Right lobe of liver (tissue), 6 donors: ENCODE measurements around the gene WNT5B. TPM values are rescaled to one million over a fixed set of nuclear protein-coding genes. Genes with fewer than 3 reads are reported as not detected.

Experiments
- ATAC-seq, 4 donors: fragments of 200-7000 bp; cut with Tn5 transposase; one replicate each; pipeline ENCODE4 v1.9.1; 2020; ENCODE audit warnings: mild to moderate bottlenecking in 4 of 4, moderate library complexity in 4 of 4
- DNase-seq, 3 donors: peaks; one replicate each; pipeline ENCODE4 v3.0.0-alpha.2; 2020
- H3K27ac ChIP-seq, 3 donors: fragments of 200-600 bp; one replicate each; pipeline ENCODE4 v1.8.0; 2022
- H3K27me3 ChIP-seq, 2 donors: fragments of 200-600 bp; one replicate each; pipeline ENCODE4 v1.8.0; 2022
- H3K36me3 ChIP-seq, 4 donors: fragments of 200-600 bp; sonication (generic) in 1 of 4; one replicate each; pipeline versions ENCODE4 v1.5.1 to v1.8.0; 2017 to 2022; ENCODE audit warnings: control low read depth in 1 of 4
- H3K4me1 ChIP-seq, 4 donors: fragments of 200-600 bp; sonication (generic) in 1 of 4; one replicate each; pipeline versions ENCODE4 v1.5.1 to v1.8.0; 2017 to 2022; ENCODE audit warnings: control low read depth in 1 of 4
- H3K4me3 ChIP-seq, 3 donors: fragments of 200-600 bp; one replicate each; pipeline ENCODE4 v1.8.0; 2022
- H3K9me3 ChIP-seq, 4 donors: fragments of 200-600 bp; sonication (generic) in 1 of 4; one replicate each; pipeline versions ENCODE4 v1.5.1 to v1.8.0; 2017 to 2022; ENCODE audit warnings: control low read depth in 1 of 4
- POLR2A ChIP-seq: fragments of 450-650 bp; IDR thresholded peaks from one replicate; pipeline ENCODE4 v1.6.1; 2017; ENCODE audit warnings: antibody characterized with exemption, mild to moderate bottlenecking
- WGBS: methylation state at CpG from one replicate; pipeline ENCODE4 v1.1.6; 2018; ENCODE audit warnings: low coverage, low lambda C conversion rate; ENCODE audit not compliant: insufficient coverage; ENCODE audit errors: missing lambda C conversion rate; 5-methylcytosine and 5-hydroxymethylcytosine counted together
- intact Hi-C, 2 donors: fragments of 100-400 bp; cut with DNase I; formaldehyde crosslinking; loops; one replicate each; pipeline versions ENCODE4 v1.11.2 to v1.14.1; 2022
- total RNA-seq, 6 experiments: library from RNA; depleted of rRNA in 2 of 6; stranded (reverse); fragments of >200 nt in 2 of 6; fragmentation: NEBNext Ultra II Directional in 3 of 6; extraction: Animal tissue kit (Norgen Biotek cat#: 25700) in 3 of 6; gene quantifications; one replicate each; pipeline versions ENCODE4 v1.1.0 to v1.2.4, GENCODE V29; 2016 to 2023
- TF ChIP-seq, protein P1 (sequence below), 4 donors: fragments of 200-600 bp in 3 of 4; fragments of 450-650 bp in 1 of 4; IDR thresholded peaks; one replicate each; pipeline versions ENCODE4 v1.5.1 to v1.8.0; 2016 to 2022; ENCODE audit warnings: antibody characterized with exemption in 4 of 4, mild to moderate bottlenecking in 2 of 4
- donor health status: DM: no; HTN: yes; CAD: no.
- donor health status: DM: no; HTN: no; CAD: no.
- donor health status: DM: no; HTN: no; CAD: no.
- donor health status: DM: no; HTN: yes; CAD: no.
- donor health status: DM: no; HTN: yes; CAD: no.

WNT5B gene
- total RNA-seq, 6 experiments from 2014 or later = 0.43 to 8.1 (median 1.5) TPM

DNA sequence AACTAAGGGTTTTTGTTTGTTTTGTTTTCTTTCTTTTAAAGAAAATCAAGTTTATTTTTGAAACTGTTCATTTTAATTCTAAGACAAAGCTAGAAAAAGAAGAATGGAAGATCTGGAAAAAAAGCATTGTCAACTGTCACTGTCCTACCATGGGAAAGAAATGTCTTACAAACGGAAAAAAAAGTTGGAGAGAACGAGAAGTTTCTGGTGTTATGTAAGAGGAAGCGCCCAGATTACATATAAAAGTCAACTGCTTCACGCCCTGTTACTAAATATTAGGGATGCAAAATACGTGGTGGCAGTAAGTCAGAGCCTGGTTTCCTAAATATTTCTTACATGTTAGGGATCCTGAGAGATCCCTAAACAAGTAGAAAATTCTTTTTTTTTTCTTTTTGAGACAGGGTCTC lies 20.3 kb upstream of the WNT5B start:
- intact Hi-C loops = no loop called here
- ATAC-seq (peak in 1 of 4 donors; percentile 4), DNase-seq (no peak)
- H3K27me3 ChIP-seq = no peaks in the 10 kb centered on the region
- H3K36me3 ChIP-seq = no peaks in the 10 kb centered on the region
- 6% methylated on average over 5 of the region's 5 CpGs for WGBS
- TF ChIP-seq POLR2A = no peak
- TF ChIP-seq, protein P1, sequence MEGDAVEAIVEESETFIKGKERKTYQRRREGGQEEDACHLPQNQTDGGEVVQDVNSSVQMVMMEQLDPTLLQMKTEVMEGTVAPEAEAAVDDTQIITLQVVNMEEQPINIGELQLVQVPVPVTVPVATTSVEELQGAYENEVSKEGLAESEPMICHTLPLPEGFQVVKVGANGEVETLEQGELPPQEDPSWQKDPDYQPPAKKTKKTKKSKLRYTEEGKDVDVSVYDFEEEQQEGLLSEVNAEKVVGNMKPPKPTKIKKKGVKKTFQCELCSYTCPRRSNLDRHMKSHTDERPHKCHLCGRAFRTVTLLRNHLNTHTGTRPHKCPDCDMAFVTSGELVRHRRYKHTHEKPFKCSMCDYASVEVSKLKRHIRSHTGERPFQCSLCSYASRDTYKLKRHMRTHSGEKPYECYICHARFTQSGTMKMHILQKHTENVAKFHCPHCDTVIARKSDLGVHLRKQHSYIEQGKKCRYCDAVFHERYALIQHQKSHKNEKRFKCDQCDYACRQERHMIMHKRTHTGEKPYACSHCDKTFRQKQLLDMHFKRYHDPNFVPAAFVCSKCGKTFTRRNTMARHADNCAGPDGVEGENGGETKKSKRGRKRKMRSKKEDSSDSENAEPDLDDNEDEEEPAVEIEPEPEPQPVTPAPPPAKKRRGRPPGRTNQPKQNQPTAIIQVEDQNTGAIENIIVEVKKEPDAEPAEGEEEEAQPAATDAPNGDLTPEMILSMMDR (IDR thresholded peaks at IDR 0.05) = no peak
- peaks cover 0 to 61% (median 4%) of the 10 kb centered on the region in 4 donors for H3K4me1 ChIP-seq
- peak overlapping the region in 2 of 3 donors; percentile 34 to 75 for H3K27ac ChIP-seq
- H3K4me3 ChIP-seq = no peak overlapping the region
- H3K9me3 ChIP-seq = no peaks in the 10 kb centered on the region

DNA sequence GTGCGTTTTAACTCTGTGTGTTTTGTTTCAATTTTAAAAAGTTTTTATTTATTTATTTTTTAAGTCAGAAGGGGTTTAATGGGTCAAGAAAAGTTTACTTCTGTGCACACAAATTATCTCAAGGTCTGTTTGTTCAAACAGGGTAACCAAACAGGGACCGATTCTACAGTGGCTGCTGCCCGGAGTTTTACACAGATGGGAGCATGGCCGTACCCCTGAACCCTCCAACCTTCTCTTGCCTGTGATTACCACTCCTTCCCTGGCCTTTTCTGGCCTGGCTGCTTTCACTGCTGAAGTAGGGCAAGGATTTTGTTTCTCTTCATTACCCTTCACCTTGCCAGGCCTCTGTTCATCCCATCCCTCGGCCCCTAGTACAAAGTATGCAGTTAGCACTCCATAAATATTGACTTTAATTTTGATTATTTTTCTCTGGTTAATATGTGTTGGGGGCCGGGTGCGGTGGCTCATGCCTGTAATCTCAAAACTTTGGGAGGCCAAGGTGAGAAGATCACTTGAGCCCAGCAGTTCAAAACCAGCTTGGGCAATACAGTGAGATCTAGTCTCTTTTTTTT lies 18.9 kb upstream of the WNT5B start:
- Histone ChIP-seq H3K4me3 (no peak overlapping the region), H3K4me1 (peaks cover 0 to 61% (median 4%) of the 10 kb centered on the region in 4 donors), H3K27ac (peak overlapping the region in 1 of 3 donors; percentile 75), H3K27me3 (no peaks in the 10 kb centered on the region), H3K9me3 (no peaks in the 10 kb centered on the region), H3K36me3 (no peaks in the 10 kb centered on the region)
- ATAC-seq (peak in 3 of 4 donors; percentile 2 to 38 (median 12)), DNase-seq (no peak)
- WGBS = 30% methylated on average over 7 of the region's 7 CpGs
- intact Hi-C loops = no loop called here
- TF ChIP-seq, protein P1 (IDR thresholded peaks at IDR 0.05) = no peak
- no peak for TF ChIP-seq POLR2A

DNA sequence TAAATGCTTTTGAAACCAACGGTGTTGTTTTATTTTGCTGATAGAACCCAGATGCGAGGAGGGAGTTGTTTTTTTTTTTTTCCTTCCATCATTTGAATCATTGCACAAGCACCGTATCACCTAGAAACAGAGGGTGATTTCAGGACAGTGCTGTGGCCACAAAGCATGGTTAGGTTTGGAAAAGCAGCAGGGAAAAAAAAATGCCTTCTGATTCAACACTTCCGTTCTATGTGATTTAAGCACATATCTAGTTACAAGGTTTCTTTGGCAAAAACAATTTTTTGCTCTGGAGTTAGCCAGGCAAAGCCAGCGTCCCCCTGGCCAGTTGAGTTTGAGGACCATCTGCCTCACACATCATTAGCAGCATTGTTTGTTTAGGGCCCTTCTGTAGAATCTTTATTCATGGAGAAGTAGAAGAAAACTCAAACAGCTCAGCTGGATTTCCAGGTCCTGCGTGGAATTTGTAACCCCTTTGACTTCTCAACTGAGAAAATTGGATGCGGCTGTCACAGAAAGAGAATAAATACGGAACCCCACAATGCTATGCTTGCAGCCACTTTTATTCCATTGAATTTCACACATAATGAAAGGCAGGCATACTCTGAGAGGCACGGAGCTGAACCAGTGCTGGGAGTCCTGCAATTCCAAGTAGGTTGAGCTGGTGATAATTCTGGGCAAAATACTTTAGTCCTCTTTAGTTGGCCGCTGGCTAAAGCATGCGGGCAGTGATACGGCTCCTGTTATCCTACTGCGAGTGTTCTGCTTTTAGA lies 17.0 kb upstream of the WNT5B start:
- peaks cover 0 to 51% (median 0%) of the 10 kb centered on the region in 4 donors for H3K4me1 ChIP-seq
- intact Hi-C loops = no loop called here
- no peaks in the 10 kb centered on the region for H3K9me3 ChIP-seq
- TF ChIP-seq, protein P1 (IDR thresholded peaks at IDR 0.05) = no peak
- TF ChIP-seq POLR2A = no peak
- WGBS = 59% methylated on average over 13 of the region's 13 CpGs
- ATAC-seq = peak in 2 of 4 donors; percentile 10 to 35
- H3K36me3 ChIP-seq = no peaks in the 10 kb centered on the region
- H3K4me3 ChIP-seq = no peak overlapping the region
- H3K27me3 ChIP-seq = no peaks in the 10 kb centered on the region
- H3K27ac ChIP-seq = peak overlapping the region in 1 of 3 donors; percentile 11
- no peak for DNase-seq

DNA sequence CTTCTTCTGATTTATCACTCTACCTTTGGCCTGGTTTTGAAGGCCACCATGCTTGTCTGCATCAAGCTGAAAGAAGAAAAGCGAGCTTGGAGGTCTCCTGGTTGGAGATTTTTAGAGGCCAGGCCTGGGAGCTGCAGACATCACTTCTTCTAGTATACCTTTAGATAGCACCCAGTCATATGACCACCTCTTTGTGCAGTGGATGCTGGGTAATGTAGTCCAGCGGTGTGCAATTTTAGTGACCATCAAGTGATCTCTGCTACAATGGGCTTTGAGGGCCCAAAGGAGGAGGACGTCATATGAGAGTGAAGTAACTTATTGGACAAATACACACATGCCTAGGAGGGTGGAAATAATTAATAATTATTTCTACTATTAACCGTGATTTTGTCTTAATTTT lies 15.2 kb upstream of the WNT5B start:
- Histone ChIP-seq H3K9me3 (no peaks in the 10 kb centered on the region), H3K27ac (no peak overlapping the region), H3K36me3 (no peaks in the 10 kb centered on the region), H3K4me3 (no peak overlapping the region), H3K4me1 (peaks cover 0 to 33% (median 0%) of the 10 kb centered on the region in 4 donors), H3K27me3 (no peaks in the 10 kb centered on the region)
- no peak for DNase-seq
- TF ChIP-seq, protein P1 (IDR thresholded peaks at IDR 0.05) = no peak
- no peak for TF ChIP-seq POLR2A
- 76% methylated on average over 3 of the region's 4 CpGs for WGBS
- ATAC-seq = no peak
- intact Hi-C loops = no loop called here
